ENCODE measurements around the gene CCT3.

CCT3 gene

GRCh38 chr1:156284112-156284511 lies 54.0 kb downstream of the CCT3 start, which contains the start of gene TMEM79:
Gene TMEM79 (plus strand): TSS chr1:156284325. CDS start chr1:156285227, 902 bp downstream.
- no peak for DNase-seq
- in situ Hi-C loops (cut with HindIII; ENCODE audit: low pct_ligation_motif_present, low sequenced_read_pairs), result no loop called here

DNA sequence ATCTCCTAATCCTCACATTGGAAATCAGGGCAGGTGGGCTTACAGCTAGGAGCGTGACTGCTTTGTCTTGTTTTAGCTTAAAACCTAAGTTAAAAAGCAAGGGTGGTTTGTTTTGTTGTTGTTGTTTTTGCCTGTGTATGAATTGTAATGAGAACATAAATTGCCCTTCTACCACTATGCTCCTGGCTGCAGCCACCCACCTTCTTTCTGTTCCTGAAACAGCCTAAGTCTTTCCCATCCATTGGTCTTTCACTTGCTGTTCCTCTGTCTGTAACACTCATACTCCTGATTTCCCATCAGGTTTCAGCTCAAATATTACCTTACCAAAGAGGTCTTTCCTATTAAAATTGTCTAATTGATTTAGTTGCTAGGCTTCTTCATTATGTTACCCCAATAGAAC lies 54.6 kb downstream of the CCT3 start:
- H3K27ac ChIP-seq, result no peak overlapping the region
- DNase-seq, result no peak
- TF ChIP-seq, protein P1, sequence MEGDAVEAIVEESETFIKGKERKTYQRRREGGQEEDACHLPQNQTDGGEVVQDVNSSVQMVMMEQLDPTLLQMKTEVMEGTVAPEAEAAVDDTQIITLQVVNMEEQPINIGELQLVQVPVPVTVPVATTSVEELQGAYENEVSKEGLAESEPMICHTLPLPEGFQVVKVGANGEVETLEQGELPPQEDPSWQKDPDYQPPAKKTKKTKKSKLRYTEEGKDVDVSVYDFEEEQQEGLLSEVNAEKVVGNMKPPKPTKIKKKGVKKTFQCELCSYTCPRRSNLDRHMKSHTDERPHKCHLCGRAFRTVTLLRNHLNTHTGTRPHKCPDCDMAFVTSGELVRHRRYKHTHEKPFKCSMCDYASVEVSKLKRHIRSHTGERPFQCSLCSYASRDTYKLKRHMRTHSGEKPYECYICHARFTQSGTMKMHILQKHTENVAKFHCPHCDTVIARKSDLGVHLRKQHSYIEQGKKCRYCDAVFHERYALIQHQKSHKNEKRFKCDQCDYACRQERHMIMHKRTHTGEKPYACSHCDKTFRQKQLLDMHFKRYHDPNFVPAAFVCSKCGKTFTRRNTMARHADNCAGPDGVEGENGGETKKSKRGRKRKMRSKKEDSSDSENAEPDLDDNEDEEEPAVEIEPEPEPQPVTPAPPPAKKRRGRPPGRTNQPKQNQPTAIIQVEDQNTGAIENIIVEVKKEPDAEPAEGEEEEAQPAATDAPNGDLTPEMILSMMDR (IDR thresholded peaks at IDR 0.05; ENCODE audit: low read depth, low read length, missing control alignments), result no peak
- H3K4me3 ChIP-seq (ENCODE audit: low read depth, low read length), result peak overlapping the region; percentile 88
- in situ Hi-C loops (cut with HindIII; ENCODE audit: low pct_ligation_motif_present, low sequenced_read_pairs), result no loop called here
- H3K36me3 ChIP-seq (replicated peaks), result peaks cover 4% of the 10 kb centered on the region
- no peaks in the 10 kb centered on the region for H3K27me3 ChIP-seq (replicated peaks)

More at GRCh38 chr1:156284112-156284511, 54.0 kb downstream of the CCT3 start, which contains the start of gene TMEM79:
- Histone ChIP-seq H3K27ac (peak within 1 kb of the TSS; percentile 97), H3K4me3 (ENCODE audit: low read depth, low read length) (peak within 1 kb of the TSS; percentile 88), H3K36me3 (replicated peaks) (peaks cover 5% of the 10 kb centered on the region), H3K27me3 (replicated peaks) (no peaks in the 10 kb centered on the region)
- TF ChIP-seq, protein P1 (IDR thresholded peaks at IDR 0.05; ENCODE audit: low read depth, low read length, missing control alignments), result no peak

- in situ Hi-C loops (cut with HindIII; ENCODE audit: low pct_ligation_motif_present, low sequenced_read_pairs), result no loop called here
- Histone ChIP-seq H3K27me3 (replicated peaks) (no peaks in the 10 kb centered on the region), H3K4me3 (ENCODE audit: low read depth, low read length) (peak within 1 kb of the TSS; percentile 88), H3K27ac (peak within 1 kb of the TSS; percentile 97), H3K36me3 (replicated peaks) (peaks cover 4% of the 10 kb centered on the region)
- TF ChIP-seq, protein P1 (IDR thresholded peaks at IDR 0.05; ENCODE audit: low read depth, low read length, missing control alignments), result no peak
- peak; percentile 97 for DNase-seq
Observed at GRCh38 chr1:156282479-156283222, 55.4 kb downstream of the CCT3 start, which contains the start of gene SMG5. Gene SMG5 (minus strand): TSS chr1:156282825. CDS start chr1:156282680, 145 bp downstream.

GRCh38 chr1:156281693-156282478 lies 56.2 kb downstream of the CCT3 start:
- in situ Hi-C loops (cut with HindIII; ENCODE audit: low pct_ligation_motif_present, low sequenced_read_pairs), result no loop called here
- peak; percentile 17 for DNase-seq
- peak overlapping the region; percentile 88 for H3K4me3 ChIP-seq (ENCODE audit: low read depth, low read length)
- H3K27ac ChIP-seq, result peak overlapping the region; percentile 97
- peaks cover 8% of the 10 kb centered on the region for H3K36me3 ChIP-seq (replicated peaks)
- H3K27me3 ChIP-seq (replicated peaks), result no peaks in the 10 kb centered on the region
- TF ChIP-seq, protein P1 (IDR thresholded peaks at IDR 0.05; ENCODE audit: low read depth, low read length, missing control alignments), result no peak

GRCh38 chr1:156281281-156281680 lies 56.8 kb downstream of the CCT3 start:
- peaks cover 14% of the 10 kb centered on the region for H3K36me3 ChIP-seq (replicated peaks)
- TF ChIP-seq, protein P1 (IDR thresholded peaks at IDR 0.05; ENCODE audit: low read depth, low read length, missing control alignments), result peak; percentile 35

More at GRCh38 chr1:156281281-156281680, 56.8 kb downstream of the CCT3 start:
- peak overlapping the region; percentile 6 for H3K27ac ChIP-seq
- DNase-seq, result peak; percentile 56
- in situ Hi-C loops (cut with HindIII; ENCODE audit: low pct_ligation_motif_present, low sequenced_read_pairs), result no loop called here
- H3K27me3 ChIP-seq (replicated peaks), result no peaks in the 10 kb centered on the region
- peak overlapping the region; percentile 88 for H3K4me3 ChIP-seq (ENCODE audit: low read depth, low read length)

Data from brain microvascular endothelial cell (primary cell).